K562 (cell line): ENCODE measurements around the gene GNPTAB. TPM values are rescaled to one million over a fixed set of nuclear protein-coding genes. Genes with fewer than 3 reads are reported as not detected.

Source experiments
- ATAC-seq: fragments of 200-7000 bp; cut with Tn5 transposase; 3 replicates; pipeline ENCODE4 v1.9.1; 2020; ENCODE audit warnings: moderate library complexity
- BruUV-seq: library from RNA; stranded (reverse); fragments of 400-500 nt; replicated peaks from 2 replicates; lab custom pipeline; 2021; lab: Mats Ljungman, UMichigan
- CTCF ChIA-PET: fragments of 300-600 bp; formaldehyde crosslinking; extraction: SDS; loops from one replicate; lab custom pipeline; 2021; ENCODE audit warnings: low intra/inter-chr PET ratio; lab: Yijun Ruan, JAX
- POLR2A ChIA-PET: fragments of 300-600, 350-650 bp; sonication (Branson Sonifier 250); formaldehyde crosslinking; extraction: SDS; loops from one replicate; lab custom pipeline; 2021; ENCODE audit warnings: antibody characterized with exemption, inconsistent platforms; lab: Yijun Ruan, JAX
- DNase-seq, 4 experiments: peaks; one replicate each; pipeline versions ENCODE4 v3.0.0 to v3.0.0-alpha.2; 2011 to 2018; ENCODE audit warnings: low spot score in 3 of 4, mixed read lengths in 3 of 4; ENCODE audit errors: extremely low read depth in 1 of 4
- FAIRE-seq: peaks from 2 replicates; lab custom pipeline; 2011; peaks lifted over from hg19 to GRCh38; lab: Jason Lieb, UNC
- H2AFZ ChIP-seq: 2 replicates; pipeline ENCODE4 v1.6.0; 2011; ENCODE audit warnings: low read depth, low read length, control low read depth, inconsistent platforms
- H3K27ac ChIP-seq: fragments of 200-600 bp; 3 replicates; pipeline ENCODE4 v1.8.0; 2011; ENCODE audit warnings: low read depth, mild to moderate bottlenecking, control low read depth, inconsistent platforms, low read length, moderate library complexity, mixed read lengths; ENCODE audit errors: extremely low read depth
- H3K27me3 ChIP-seq, 2 experiments: fragments of 300-600 bp in 1 of 2; 2 replicates in 1 of 2; 3 replicates in 1 of 2; pipeline versions ENCODE4 v1.6.0 to v1.8.0; 2011; ENCODE audit warnings: inconsistent platforms in 2 of 2, low read length in 2 of 2, mild to moderate bottlenecking in 1 of 2, mixed read lengths in 1 of 2, moderate library complexity in 1 of 2; ENCODE audit not compliant: control insufficient read depth in 2 of 2, insufficient read depth in 2 of 2
- H3K36me3 ChIP-seq: fragments of 300-600 bp; 3 replicates; pipeline ENCODE4 v1.8.0; 2011; ENCODE audit warnings: mild to moderate bottlenecking, low read length, inconsistent platforms; ENCODE audit not compliant: control insufficient read depth, insufficient read depth
- H3K4me1 ChIP-seq, 2 experiments: fragments of 200-600 bp in 1 of 2; replicated peaks in 1 of 2; 2 replicates in 1 of 2; 3 replicates in 1 of 2; pipeline versions ENCODE4 v1.5.1 to v1.8.0; 2011; ENCODE audit warnings: inconsistent platforms in 2 of 2, low read length in 2 of 2, mild to moderate bottlenecking in 1 of 2, mixed read lengths in 1 of 2, moderate library complexity in 1 of 2; ENCODE audit not compliant: control insufficient read depth in 2 of 2, insufficient read depth in 2 of 2
- H3K4me2 ChIP-seq: 2 replicates; pipeline ENCODE4 v1.6.1; 2011; ENCODE audit warnings: low read length, control low read depth, inconsistent platforms, mixed read lengths; ENCODE audit not compliant: insufficient read depth
- H3K4me3 ChIP-seq: fragments of 200-600 bp; sonication (generic), shearing (Covaris generic); 2 replicates; pipeline ENCODE4 v1.5.1; 2016; ENCODE audit warnings: control low read depth, inconsistent platforms
- H3K79me2 ChIP-seq: fragments of 200-600 bp; 3 replicates; pipeline ENCODE4 v1.8.0; 2011; ENCODE audit warnings: low read length, inconsistent platforms; ENCODE audit not compliant: control insufficient read depth, insufficient read depth
- H3K9ac ChIP-seq, 2 experiments: 2 replicates each; pipeline versions ENCODE4 v1.6.0 to v1.6.1; 2011; ENCODE audit warnings: low read depth in 2 of 2, low read length in 2 of 2, control low read depth in 1 of 2, inconsistent platforms in 1 of 2, mild to moderate bottlenecking in 1 of 2, mixed read lengths in 1 of 2; ENCODE audit not compliant: insufficient read depth in 1 of 2
- H3K9me1 ChIP-seq: one replicate; pipeline ENCODE4 v1.6.0; 2011; ENCODE audit warnings: inconsistent platforms, mild to moderate bottlenecking, low read length, moderate library complexity; ENCODE audit not compliant: control insufficient read depth, insufficient read depth
- H3K9me3 ChIP-seq: replicated peaks from 2 replicates; pipeline ENCODE4 v1.5.1; 2011; ENCODE audit warnings: low read depth, low read length, inconsistent platforms; ENCODE audit not compliant: control insufficient read depth, insufficient read depth
- H4K20me1 ChIP-seq: replicated peaks from 2 replicates; pipeline ENCODE4 v1.6.1; 2011; ENCODE audit warnings: low read length, inconsistent platforms, mixed read lengths; ENCODE audit not compliant: control insufficient read depth, insufficient read depth
- FOSL1 ChIP-seq: fragments of 200-800 bp; sonication (Bioruptor generic); conservative IDR thresholded peaks from 2 replicates; pipeline ENCODE4 v1.6.1; 2016; ENCODE audit warnings: missing genetic modification characterization, missing compliant biosample characterization
- FOXP4 ChIP-seq: sonication (generic); formaldehyde crosslinking; IDR thresholded peaks from 2 replicates; pipeline ENCODE4 v1.8.0; 2022; ENCODE audit warnings: mild to moderate bottlenecking, missing genetic modification reagents, borderline replicate concordance
- ZNF586 ChIP-seq: fragments of 450-650 bp; formaldehyde crosslinking; conservative IDR thresholded peaks from 2 replicates; pipeline ENCODE4 v1.4.0; 2020; ENCODE audit warnings: mild to moderate bottlenecking, moderate library complexity
- WGBS: fragments of 100-300 bp; shearing (Covaris generic); methylation state at CpG from one replicate; pipeline ENCODE4 v1.1.6; 2016; ENCODE audit warnings: low coverage, mixed read lengths; ENCODE audit not compliant: insufficient coverage; ENCODE audit errors: missing lambda C conversion rate; 5-methylcytosine and 5-hydroxymethylcytosine counted together
- in situ Hi-C: fragments of 300-500 bp; cut with MboI; formaldehyde crosslinking; loops from 4 replicates; pipeline ENCODE4 v1.15.0; 2018; ENCODE audit warnings: inconsistent platforms, mixed read lengths
- intact Hi-C: fragments of 100-400 bp; cut with micrococcal nuclease; formaldehyde crosslinking; loops from 2 replicates; pipeline ENCODE4 v1.14.2; 2022
- polyA plus RNA-seq, 8 experiments: library from polyadenylated mRNA; depleted of rRNA in 4 of 8; stranded (reverse) in 5 of 8; unstranded in 3 of 8; fragments of >200 nt; fragmentation: Nextera tagmentation in 2 of 8; fragmentation: Illumina TruSeq in 1 of 8; extraction: Ambion mirVana in 2 of 8; extraction: Trizol in 1 of 8; gene quantifications; 2 replicates each; pipeline versions ENCODE4 v1.2.1 to v1.2.3, GENCODE V29; 2011 to 2014; ENCODE audit warnings: inconsistent platforms in 1 of 8, missing spikeins in 1 of 8
- total RNA-seq, 7 experiments: library from RNA; depleted of rRNA in 6 of 7; stranded (reverse); fragments of >200 nt in 6 of 7; fragmentation: Illumina TruSeq in 2 of 7; extraction: Trizol in 2 of 7; gene quantifications; 2 replicates each; pipeline versions ENCODE4 v1.2.1 to v1.2.3, GENCODE V29; 2011 to 2021; ENCODE audit warnings: low replicate concordance in 1 of 7

GNPTAB gene
- total and polyA plus RNA-seq, 9 of the 15 experiments (the other 6 are each of a cell fraction or from before 2014, with no cell fraction given), result 5.9 to 23.2 (median 19.3) TPM

GRCh38 chr12:101782273-101782731, 48.5 kb downstream of the GNPTAB start:
- no peak for DNase-seq

DNA sequence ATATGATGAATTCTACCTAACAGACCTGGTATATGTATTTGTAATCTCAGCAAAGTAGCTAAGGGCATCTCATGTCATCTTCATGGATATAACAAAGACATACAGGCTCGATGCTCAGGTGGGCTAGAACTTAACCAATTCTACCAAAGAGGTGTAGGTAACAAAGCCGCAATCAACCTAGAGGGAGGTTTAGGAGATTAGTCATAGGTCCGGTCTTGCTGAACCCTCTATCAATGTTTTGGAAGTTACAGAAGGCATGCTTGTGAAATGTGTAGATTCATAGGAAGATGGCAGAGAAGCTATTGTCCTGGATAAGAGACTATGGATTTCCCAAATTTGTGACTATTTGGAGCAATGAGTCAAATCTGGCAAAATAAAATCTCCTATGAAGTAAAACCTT, 48.9 kb downstream of the GNPTAB start:
- POLR2A ChIA-PET, result no interaction called here

More at GRCh38 chr12:101782273-101782731, 48.5 kb downstream of the GNPTAB start:
- WGBS, result 72% methylated on average over 3 of the region's 3 CpGs
- Histone ChIP-seq H3K27me3 (no peaks in the 10 kb centered on the region), H3K4me3 (no peak overlapping the region), H3K4me1 (no peaks in the 10 kb centered on the region), H3K9me3 (no peaks in the 10 kb centered on the region), H3K36me3 (peaks cover 17% of the 10 kb centered on the region; the same call in 1 of the 3 replicates), H3K9ac (no peak overlapping the region), H3K79me2 (no peaks in the 10 kb centered on the region), H3K27ac (no peak overlapping the region), H2AFZ (no peak overlapping the region), H4K20me1 (no peaks in the 10 kb centered on the region), H3K9me1 (no peaks in the 10 kb centered on the region), H3K4me2 (no peak overlapping the region)
- FAIRE-seq (no peak), ATAC-seq (no peak)
- intact Hi-C loops (no loop called here), in situ Hi-C loops (no loop called here)
- no TSS peak for BruUV-seq
- TF ChIP-seq ZNF586, result no peak
- POLR2A ChIA-PET, result no interaction called here
- CTCF ChIA-PET, result no interaction called here

More for the DNA sequence above, 48.9 kb downstream of the GNPTAB start:
- CTCF ChIA-PET, result no interaction called here
- Histone ChIP-seq H3K9me1 (no peaks in the 10 kb centered on the region), H3K9ac (no peak overlapping the region), H3K9me3 (no peaks in the 10 kb centered on the region), H3K27ac (no peak overlapping the region), H4K20me1 (no peaks in the 10 kb centered on the region), H3K4me2 (no peak overlapping the region), H3K27me3 (no peaks in the 10 kb centered on the region), H3K36me3 (peaks cover 17% of the 10 kb centered on the region; the same call in 2 of the 3 replicates), H3K4me3 (no peak overlapping the region), H2AFZ (no peak overlapping the region), H3K79me2 (no peaks in the 10 kb centered on the region), H3K4me1 (no peaks in the 10 kb centered on the region)
- DNase-seq (no peak), FAIRE-seq (no peak), ATAC-seq (no peak)
- in situ Hi-C loops (no loop called here), intact Hi-C loops (no loop called here)
- TF ChIP-seq FOXP4, result no peak
- TF ChIP-seq FOSL1 (tag), result peak; percentile 43; the same call in 1 of the 2 replicates
- no TSS peak for BruUV-seq
- WGBS, result 60% methylated on average over 3 of the region's 3 CpGs
